ENCODE data around the gene ZNF44. TPM values are rescaled to one million over a fixed set of nuclear protein-coding genes. Genes with fewer than 3 reads are reported as not detected.
"Not testable (repeated sequence)": the region's sequence is repeated elsewhere in the genome, so short reads cannot be mapped to it uniquely, and the experiment has no call there.

ZNF44 gene
- total RNA-seq = 5.0 and 6.7 TPM in 2 replicates

GRCh38 chr19:12294249-12295158 lies at the start of gene ZNF44:
Gene ZNF44, minus strand, starts transcription at chr19:12294883. Its CDS starts 189 bp downstream, at chr19:12294694.
- peak; percentile 77 for DNase-seq (ENCODE audit: low read depth, low spot score)

GRCh38 chr19:12333162-12334159 lies 38.8 kb upstream of the ZNF44 start, which contains the start of gene ZNF563:
Gene ZNF563, minus strand, starts transcription at chr19:12333633. Its CDS starts 151 bp downstream, at chr19:12333482.
- peak; percentile 74 for DNase-seq (ENCODE audit: low read depth, low spot score)

- DNase-seq (ENCODE audit: low read depth, low spot score) = no peak
Measured at GRCh38 chr19:12331211-12331941, 36.7 kb upstream of the ZNF44 start.

GRCh38 chr19:12330340-12330739 lies 35.7 kb upstream of the ZNF44 start:
- DNase-seq (ENCODE audit: low read depth, low spot score) = no peak

GRCh38 chr19:12325690-12326089 lies 31.0 kb upstream of the ZNF44 start:
- no peak for DNase-seq (ENCODE audit: low read depth, low spot score)

GRCh38 chr19:12318782-12319413 lies 24.2 kb upstream of the ZNF44 start:
- no peak for DNase-seq (ENCODE audit: low read depth, low spot score)

- DNase-seq (ENCODE audit: low read depth, low spot score) = no peak
Measured at GRCh38 chr19:12314553-12314952, 19.9 kb upstream of the ZNF44 start.

- not testable (repeated sequence) for DNase-seq (ENCODE audit: low read depth, low spot score)
Measured at GRCh38 chr19:12308891-12309290, 14.2 kb upstream of the ZNF44 start.

- no peak for DNase-seq (ENCODE audit: low read depth, low spot score)
Measured at GRCh38 chr19:12295191-12295590, 508 bp upstream of the ZNF44 start.

- no peak for DNase-seq (ENCODE audit: low read depth, low spot score)
Measured at GRCh38 chr19:12293777-12294248, 870 bp downstream of the ZNF44 start.

- DNase-seq (ENCODE audit: low read depth, low spot score) = no peak
Measured at GRCh38 chr19:12289790-12290065, 5.0 kb downstream of the ZNF44 start.

- no peak for DNase-seq (ENCODE audit: low read depth, low spot score)
Measured at GRCh38 chr19:12287958-12288500, 6.7 kb downstream of the ZNF44 start.

GRCh38 chr19:12284631-12285030 lies 10.1 kb downstream of the ZNF44 start:
- DNase-seq (ENCODE audit: low read depth, low spot score) = no peak

- no peak for DNase-seq (ENCODE audit: low read depth, low spot score)
Measured at GRCh38 chr19:12284226-12284625, 10.5 kb downstream of the ZNF44 start.

- DNase-seq (ENCODE audit: low read depth, low spot score) = no peak
Measured at GRCh38 chr19:12278713-12279112, 16.0 kb downstream of the ZNF44 start.

- no peak for DNase-seq (ENCODE audit: low read depth, low spot score)
Measured at GRCh38 chr19:12272980-12273901, 21.4 kb downstream of the ZNF44 start.

GRCh38 chr19:12272386-12272785 lies 22.3 kb downstream of the ZNF44 start:
- DNase-seq (ENCODE audit: low read depth, low spot score) = no peak

- no peak for DNase-seq (ENCODE audit: low read depth, low spot score)
Measured at GRCh38 chr19:12270854-12271253, 23.8 kb downstream of the ZNF44 start.
